ENCODE data around the gene HAUS1. TPM values are rescaled to one million over a fixed set of nuclear protein-coding genes. Genes with fewer than 3 reads are reported as not detected.

HAUS1 gene
- polyA plus RNA-seq, 4 donors, result 46.2 to 54.9 (median 47.9) TPM

Other genes with a start within 250 kb of the HAUS1 start
- gene EPG5, start 137.1 kb upstream of the HAUS1 start, polyA plus RNA-seq (ENCODE audit: insufficient read length in 4 of 4), result 10 to 100 TPM; 18.1 to 24.2 (median 19.8) TPM
- gene PSTPIP2, start 32.1 kb upstream of the HAUS1 start, polyA plus RNA-seq (ENCODE audit: insufficient read length in 4 of 4), result 10 to 100 TPM in 2 of 4 donors, 1 to 10 TPM in 2; 9.1 to 13.3 (median 9.9) TPM
- gene ATP5F1A, start 6.1 kb upstream of the HAUS1 start, polyA plus RNA-seq (ENCODE audit: insufficient read length in 4 of 4), result 100 to 1,000 TPM; 660 to 732 (median 691) TPM

All from right renal pelvis (tissue), 4 donors.